Activated CD8-positive, alpha-beta T cell treated with anti-CD3 and anti-CD28 coated beads for 36 hours (primary cell): ENCODE data around the gene RLBP1. TPM values are rescaled to one million over a fixed set of nuclear protein-coding genes. Genes with fewer than 3 reads are reported as not detected.

Experiments used
- ATAC-seq: fragments of 200-7000 bp; cut with Tn5 transposase; one replicate; pipeline ENCODE4 v1.10.0; 2021; ENCODE audit warnings: mild to moderate bottlenecking, moderate library complexity
- CTCF ChIA-PET: fragments of 350-600 bp; sonication (Branson Sonifier 250); formaldehyde crosslinking; loops from one replicate; lab custom pipeline; 2021; ENCODE audit warnings: antibody characterized with exemption; lab: Charles Lee
- POLR2A ChIA-PET: fragments of 350-600 bp; sonication (Branson Sonifier 250); formaldehyde crosslinking; loops from one replicate; lab custom pipeline; 2021; ENCODE audit warnings: antibody characterized with exemption; lab: Charles Lee
- DNase-seq: peaks from one replicate; pipeline ENCODE4 v3.0.0-alpha.2; 2020
- H3K27ac Mint-ChIP-seq: one replicate; pipeline ENCODE4 v1.8.0; 2021; ENCODE audit warnings: mild to moderate bottlenecking, mixed read lengths
- H3K27me3 Mint-ChIP-seq: one replicate; pipeline ENCODE4 v1.8.0; 2021; ENCODE audit warnings: mixed read lengths
- H3K36me3 Mint-ChIP-seq: one replicate; pipeline ENCODE4 v1.8.0; 2021; ENCODE audit warnings: low read depth, mixed read lengths
- H3K4me1 Mint-ChIP-seq: one replicate; pipeline ENCODE4 v1.8.0; 2021; ENCODE audit warnings: low read depth, mixed read lengths
- H3K4me3 Mint-ChIP-seq: one replicate; pipeline ENCODE4 v1.8.0; 2021; ENCODE audit warnings: mild to moderate bottlenecking, moderate library complexity, mixed read lengths
- H3K9me3 Mint-ChIP-seq: one replicate; pipeline ENCODE4 v1.8.0; 2021; ENCODE audit warnings: mixed read lengths
- CTCF ChIP-seq: fragments of 200-600 bp; IDR thresholded peaks from one replicate; pipeline ENCODE4 v1.8.0; 2022; ENCODE audit warnings: antibody characterized with exemption, mild to moderate bottlenecking
- intact Hi-C: fragments of 100-400 bp; cut with micrococcal nuclease; formaldehyde crosslinking; loops from one replicate; pipeline ENCODE4 v1.10.0; 2022
- total RNA-seq, 2 experiments: library from RNA; stranded (reverse); gene quantifications; one replicate each; pipeline ENCODE4 v1.2.3, GENCODE V29; 2021

The RLBP1 gene
- total RNA-seq, 2 experiments from 2014 or later = not detected

GRCh38 chr15:89201465-89202005, 19.8 kb downstream of the RLBP1 start:
- intact Hi-C loops = loop anchor here (10.0 kb wide), 1 partner anchor 83 kb away; no protein-coding TSS in a partner anchor
- Mint-ChIP-seq H3K9me3 (no peaks in the 10 kb centered on the region), H3K27me3 (no peaks in the 10 kb centered on the region), H3K36me3 (peaks cover 7% of the 10 kb centered on the region), H3K27ac (no peak overlapping the region), H3K4me3 (no peak overlapping the region), H3K4me1 (peaks cover 36% of the 10 kb centered on the region)
- DNase-seq = no peak
- ChIA-PET POLR2A (no interaction called here), CTCF (interaction anchor here (3.4 kb wide), 1 partner anchor 24 kb away, joined by 12 read pairs; no protein-coding TSS in a partner anchor)
- ATAC-seq = no peak
- TF ChIP-seq CTCF = no peak

GRCh38 chr15:89200182-89200581, 21.2 kb downstream of the RLBP1 start:
- Mint-ChIP-seq H3K9me3 (no peaks in the 10 kb centered on the region), H3K4me3 (no peak overlapping the region), H3K27ac (no peak overlapping the region), H3K4me1 (peaks cover 31% of the 10 kb centered on the region), H3K36me3 (peaks cover 10% of the 10 kb centered on the region), H3K27me3 (no peaks in the 10 kb centered on the region)
- CTCF ChIA-PET = interaction anchor here (0.9 to 3.4 kb wide), 2 partner anchors 10 to 22 kb away, joined by 3 to 12 read pairs; no protein-coding TSS in a partner anchor
- no peak for TF ChIP-seq CTCF
- ATAC-seq (no peak), DNase-seq (no peak)
- POLR2A ChIA-PET = interaction anchor here (0.7 kb wide), 1 partner anchor 543 kb away, joined by 3 read pairs; no protein-coding TSS in a partner anchor
- intact Hi-C loops = loop anchor here (10.0 kb wide), 1 partner anchor 85 kb away; no protein-coding TSS in a partner anchor

GRCh38 chr15:89199746-89200145, 21.6 kb downstream of the RLBP1 start:
- H3K27ac Mint-ChIP-seq = no peak overlapping the region
- no peaks in the 10 kb centered on the region for H3K9me3 Mint-ChIP-seq

GRCh38 chr15:89198934-89199333, 22.4 kb downstream of the RLBP1 start:
- intact Hi-C loops = no loop called here
- Mint-ChIP-seq H3K27ac (no peak overlapping the region), H3K4me1 (peaks cover 19% of the 10 kb centered on the region), H3K36me3 (peaks cover 10% of the 10 kb centered on the region), H3K27me3 (no peaks in the 10 kb centered on the region), H3K4me3 (no peak overlapping the region), H3K9me3 (no peaks in the 10 kb centered on the region)
- ChIA-PET CTCF (interaction anchor here (1.0 to 6.6 kb wide), 4 partner anchors 8 to 142 kb away, joined by 3 to 71 read pairs (median 8); no protein-coding TSS in a partner anchor), POLR2A (no interaction called here)
- TF ChIP-seq CTCF = no peak
- DNase-seq = no peak
- ATAC-seq = no peak

More at GRCh38 chr15:89199746-89200145, 21.6 kb downstream of the RLBP1 start:
- intact Hi-C loops = loop anchor here (10.0 kb wide), 1 partner anchor 85 kb away; no protein-coding TSS in a partner anchor
- ATAC-seq (no peak), DNase-seq (no peak)
- Mint-ChIP-seq H3K4me1 (peaks cover 27% of the 10 kb centered on the region), H3K36me3 (peaks cover 10% of the 10 kb centered on the region), H3K27me3 (no peaks in the 10 kb centered on the region), H3K4me3 (no peak overlapping the region)
- ChIA-PET CTCF (interaction anchor here (0.9 to 6.6 kb wide), 4 partner anchors 7 to 45 kb away, joined by 3 to 71 read pairs (median 8); no protein-coding TSS in a partner anchor), POLR2A (interaction anchor here (0.7 kb wide), 1 partner anchor 543 kb away, joined by 3 read pairs; no protein-coding TSS in a partner anchor)
- no peak for TF ChIP-seq CTCF

GRCh38 chr15:89198196-89198595, 23.2 kb downstream of the RLBP1 start:
- Mint-ChIP-seq H3K36me3 (peaks cover 10% of the 10 kb centered on the region), H3K27me3 (no peaks in the 10 kb centered on the region), H3K9me3 (no peaks in the 10 kb centered on the region), H3K27ac (no peak overlapping the region), H3K4me1 (peaks cover 12% of the 10 kb centered on the region), H3K4me3 (no peak overlapping the region)
- ChIA-PET POLR2A (no interaction called here), CTCF (interaction anchor here (0.7 to 6.6 kb wide), 5 partner anchors 9 to 141 kb away, joined by 3 to 71 read pairs (median 12); no protein-coding TSS in a partner anchor)
- intact Hi-C loops = no loop called here
- no peak for DNase-seq
- no peak for TF ChIP-seq CTCF
- ATAC-seq = no peak
